ENCODE results near the gene ASB1. TPM values are rescaled to one million over a fixed set of nuclear protein-coding genes. Genes with fewer than 3 reads are reported as not detected.

Gene ASB1
- total RNA-seq, 2 experiments from 2014 or later, result 26.2 to 28.9 TPM

DNA sequence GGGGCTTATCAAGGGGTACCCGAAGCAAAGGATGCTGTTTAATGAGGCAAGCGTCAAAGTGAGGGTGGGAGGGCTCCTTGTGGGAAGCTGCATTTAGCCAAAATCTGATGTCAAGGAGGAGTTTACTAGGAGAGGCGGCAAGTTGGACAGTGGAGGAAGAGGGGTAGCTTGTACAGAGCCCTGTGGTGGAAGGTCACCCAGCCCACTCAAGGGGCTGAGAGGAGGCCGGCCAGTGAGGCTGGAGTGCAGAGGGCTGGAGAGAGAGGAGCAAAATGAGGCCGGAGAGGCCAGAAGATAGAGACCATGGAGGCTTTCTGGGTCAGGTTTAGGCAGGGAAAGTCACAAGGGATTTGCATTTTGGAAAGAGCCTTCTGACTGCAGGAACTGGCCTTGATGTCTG is 49.5 kb downstream of the ASB1 start:
- H3K4me1 Mint-ChIP-seq, result peaks cover 9% of the 10 kb centered on the region
- ChIA-PET POLR2A (no interaction called here), CTCF (interaction anchor here (1.7 kb wide), 1 partner anchor 10 kb away, joined by 5 read pairs; no protein-coding TSS in a partner anchor)
- no peak overlapping the region for H3K27ac Mint-ChIP-seq
- H3K36me3 Mint-ChIP-seq (ENCODE audit: low read depth), result peaks cover 12% of the 10 kb centered on the region
- H3K27me3 Mint-ChIP-seq, result peaks cover 8% of the 10 kb centered on the region
- H3K4me3 Mint-ChIP-seq, result no peak overlapping the region
- H3K9me3 Mint-ChIP-seq, result peaks cover 46% of the 10 kb centered on the region
- peak; percentile 2 for DNase-seq

- ChIA-PET CTCF (interaction anchor here (0.5 kb wide), 1 partner anchor 184 kb away, joined by 3 read pairs; no protein-coding TSS in a partner anchor), POLR2A (no interaction called here)
- peaks cover 2% of the 10 kb centered on the region for H3K4me1 Mint-ChIP-seq
- no peak overlapping the region for H3K27ac Mint-ChIP-seq
- H3K27me3 Mint-ChIP-seq, result no peaks in the 10 kb centered on the region
- DNase-seq, result peak; percentile 2
- peaks cover 34% of the 10 kb centered on the region for H3K9me3 Mint-ChIP-seq
- no peak overlapping the region for H3K4me3 Mint-ChIP-seq
- peaks cover 9% of the 10 kb centered on the region for H3K36me3 Mint-ChIP-seq (ENCODE audit: low read depth)
Observed at GRCh38 chr2:238478216-238478615, 51.5 kb downstream of the ASB1 start.

DNA sequence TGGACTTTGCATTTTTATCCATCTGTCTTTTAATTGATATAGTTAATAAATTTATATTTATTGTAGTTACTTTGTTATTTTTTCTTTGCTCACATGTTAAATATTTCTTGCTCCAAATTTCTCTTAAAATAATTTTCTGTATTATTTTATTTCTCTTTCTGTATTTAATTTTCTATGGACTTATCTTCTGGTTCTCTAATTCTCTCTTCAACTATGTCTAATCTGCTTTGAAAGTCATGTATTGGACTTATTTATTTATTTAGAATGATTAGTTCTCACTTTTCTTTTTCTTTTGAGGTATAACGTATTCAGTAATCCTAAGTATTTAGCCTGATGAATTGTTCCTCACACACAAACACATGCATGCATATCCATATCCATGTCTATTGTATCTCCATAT is 53.1 kb downstream of the ASB1 start:
- no peaks in the 10 kb centered on the region for H3K27me3 Mint-ChIP-seq
- H3K36me3 Mint-ChIP-seq (ENCODE audit: low read depth), result peaks cover 2% of the 10 kb centered on the region
- no peak overlapping the region for H3K27ac Mint-ChIP-seq
- H3K4me3 Mint-ChIP-seq, result no peak overlapping the region
- POLR2A ChIA-PET, result no interaction called here
- no peaks in the 10 kb centered on the region for H3K4me1 Mint-ChIP-seq
- DNase-seq, result no peak
- H3K9me3 Mint-ChIP-seq, result peaks cover 19% of the 10 kb centered on the region
- CTCF ChIA-PET, result no interaction called here

DNA sequence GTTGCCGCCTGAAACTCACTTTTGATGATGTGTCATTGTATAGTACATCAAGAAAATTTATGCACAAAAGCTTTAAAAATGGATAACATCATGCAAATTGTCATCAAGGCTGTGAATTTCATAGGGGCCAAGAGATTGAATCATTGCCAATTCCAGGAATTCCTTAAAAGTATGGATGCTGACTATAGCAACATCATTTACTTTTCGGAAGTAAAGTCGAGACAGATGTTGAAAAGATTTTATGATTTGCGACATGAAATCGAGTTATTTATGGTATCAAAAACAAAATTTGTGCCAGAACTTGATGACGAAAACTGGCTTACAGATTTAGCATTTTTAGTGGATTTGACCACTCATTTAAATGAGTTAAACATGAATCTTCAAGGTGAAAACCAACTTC is 56.3 kb downstream of the ASB1 start:
- H3K4me1 Mint-ChIP-seq, result no peaks in the 10 kb centered on the region
- H3K36me3 Mint-ChIP-seq (ENCODE audit: low read depth), result peaks cover 2% of the 10 kb centered on the region
- H3K9me3 Mint-ChIP-seq, result peaks cover 14% of the 10 kb centered on the region
- POLR2A ChIA-PET, result no interaction called here
- CTCF ChIA-PET, result no interaction called here
- peak; percentile 2 for DNase-seq
- H3K27ac Mint-ChIP-seq, result no peak overlapping the region
- H3K27me3 Mint-ChIP-seq, result no peaks in the 10 kb centered on the region
- H3K4me3 Mint-ChIP-seq, result no peak overlapping the region

- peak; percentile 2 for DNase-seq
- ChIA-PET POLR2A (no interaction called here), CTCF (no interaction called here)
- H3K4me3 Mint-ChIP-seq, result no peak overlapping the region
- H3K27me3 Mint-ChIP-seq, result no peaks in the 10 kb centered on the region
- peaks cover 9% of the 10 kb centered on the region for H3K9me3 Mint-ChIP-seq
- H3K36me3 Mint-ChIP-seq (ENCODE audit: low read depth), result no peaks in the 10 kb centered on the region
- H3K27ac Mint-ChIP-seq, result no peak overlapping the region
- no peaks in the 10 kb centered on the region for H3K4me1 Mint-ChIP-seq
Observed at GRCh38 chr2:238483656-238484055, 56.9 kb downstream of the ASB1 start.

DNA sequence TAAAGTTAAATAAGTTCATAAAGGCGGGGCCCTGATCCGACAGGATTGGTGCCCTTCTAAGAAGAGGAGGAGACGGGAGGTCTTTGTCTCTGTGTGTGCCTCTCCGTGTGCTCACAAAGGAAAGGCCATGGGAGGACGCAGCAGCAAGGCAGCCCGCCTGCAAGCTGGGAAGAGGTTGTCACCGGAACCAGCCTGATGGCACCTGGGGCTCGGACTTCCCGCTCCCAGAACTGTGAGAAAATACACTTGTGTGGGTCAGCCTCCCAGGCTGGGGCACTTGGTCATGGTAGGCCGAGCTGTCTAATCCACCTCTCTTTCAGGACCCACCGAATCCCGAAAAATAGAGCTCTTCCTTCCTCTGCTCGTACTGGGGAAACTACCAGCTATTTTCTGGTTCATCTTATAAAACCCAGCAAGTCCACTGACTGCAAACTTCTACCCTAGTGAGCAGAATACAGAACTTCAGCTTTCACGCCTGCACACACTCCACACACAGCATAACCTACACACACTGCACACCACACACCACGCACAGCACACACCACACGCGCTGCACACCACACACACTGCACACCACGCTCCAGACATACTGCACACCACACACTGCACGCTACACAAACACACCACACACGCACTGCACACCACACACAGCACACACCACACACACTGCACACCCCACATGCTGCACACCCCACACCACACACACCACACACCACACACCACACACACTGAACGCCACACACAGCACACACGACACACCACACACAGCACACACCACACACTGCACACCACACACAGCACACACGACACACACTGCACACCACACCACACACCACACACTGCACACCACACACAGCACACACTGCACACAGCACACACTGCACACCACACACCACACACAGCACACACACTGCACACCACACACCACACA is 58.1 kb downstream of the ASB1 start:
- Mint-ChIP-seq H3K36me3 (ENCODE audit: low read depth) (no peaks in the 10 kb centered on the region), H3K9me3 (peaks cover 9% of the 10 kb centered on the region), H3K4me1 (no peaks in the 10 kb centered on the region), H3K27me3 (no peaks in the 10 kb centered on the region), H3K27ac (no peak overlapping the region), H3K4me3 (no peak overlapping the region)
- DNase-seq, result peak; percentile 5
- ChIA-PET POLR2A (no interaction called here), CTCF (no interaction called here)

DNA sequence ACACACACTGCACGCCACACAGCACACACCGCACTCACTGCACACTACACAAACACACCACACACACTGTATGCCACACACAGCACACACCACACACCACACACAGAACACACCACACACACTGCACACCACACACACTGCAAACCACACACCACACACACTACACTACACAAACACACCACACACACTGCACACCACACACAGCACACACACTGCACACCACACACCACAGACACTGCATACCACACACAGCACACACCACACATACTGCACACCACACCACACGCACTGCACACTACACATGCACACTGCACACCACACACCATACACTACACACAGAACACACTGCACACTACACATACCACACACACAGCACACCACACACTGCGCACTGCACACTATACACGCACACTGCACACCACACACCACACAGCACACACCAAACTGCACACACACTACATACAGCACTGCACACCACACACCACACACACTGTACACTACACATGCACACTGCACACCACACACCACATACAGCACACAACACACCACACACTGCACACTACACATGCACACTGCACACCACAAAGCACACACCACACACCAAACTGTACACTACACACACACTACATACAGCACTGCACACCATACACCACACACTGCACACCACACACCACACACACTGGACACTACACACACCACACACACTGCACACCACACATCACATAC is 59.6 kb downstream of the ASB1 start:
- DNase-seq, result peak; percentile 2
- Mint-ChIP-seq H3K9me3 (no peaks in the 10 kb centered on the region), H3K36me3 (ENCODE audit: low read depth) (no peaks in the 10 kb centered on the region), H3K27me3 (no peaks in the 10 kb centered on the region), H3K4me3 (no peak overlapping the region), H3K27ac (no peak overlapping the region), H3K4me1 (no peaks in the 10 kb centered on the region)
- ChIA-PET POLR2A (no interaction called here), CTCF (no interaction called here)

- CTCF ChIA-PET, result no interaction called here
- H3K27ac Mint-ChIP-seq, result no peak overlapping the region
- H3K4me3 Mint-ChIP-seq, result no peak overlapping the region
- no peaks in the 10 kb centered on the region for H3K4me1 Mint-ChIP-seq
- no peaks in the 10 kb centered on the region for H3K27me3 Mint-ChIP-seq
- POLR2A ChIA-PET, result no interaction called here
- no peaks in the 10 kb centered on the region for H3K9me3 Mint-ChIP-seq
- DNase-seq, result peak; percentile 2
- H3K36me3 Mint-ChIP-seq (ENCODE audit: low read depth), result no peaks in the 10 kb centered on the region
Observed at GRCh38 chr2:238487134-238487533, 60.4 kb downstream of the ASB1 start.

DNA sequence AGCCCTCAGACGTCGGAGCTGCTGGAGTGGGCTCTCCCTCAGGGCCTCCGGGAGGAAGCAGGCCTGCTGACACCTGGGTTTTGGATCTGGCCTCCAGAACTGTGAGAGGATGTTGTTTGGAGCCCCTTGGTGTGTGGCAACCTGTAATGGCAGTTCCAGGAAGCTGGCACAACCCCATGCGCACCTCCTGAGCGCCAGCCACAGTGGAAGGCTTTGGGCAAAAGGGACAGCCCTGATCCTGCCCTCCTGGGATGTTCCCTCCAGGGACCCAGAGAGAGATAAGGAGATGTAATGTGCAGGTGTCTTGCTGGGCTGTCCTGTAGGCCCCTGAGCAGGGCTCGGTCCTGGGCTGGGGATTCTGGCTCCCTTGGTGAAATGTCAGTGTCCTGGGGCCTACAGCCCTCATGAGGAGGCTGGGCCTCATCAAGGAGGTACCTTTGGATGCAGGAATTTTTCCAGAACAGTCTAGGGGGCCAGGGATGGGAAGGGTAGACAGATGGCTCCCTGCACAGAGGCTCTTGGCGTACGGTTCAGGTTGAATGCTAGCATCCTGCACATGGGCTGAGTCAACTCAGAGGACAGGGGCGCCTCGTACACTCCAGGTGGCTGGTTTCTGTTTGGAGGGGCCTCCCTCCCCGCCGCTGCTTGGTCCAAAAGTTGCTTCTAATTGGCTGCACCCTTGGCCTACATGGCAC is 61.1 kb downstream of the ASB1 start:
- POLR2A ChIA-PET, result no interaction called here
- no peaks in the 10 kb centered on the region for H3K36me3 Mint-ChIP-seq (ENCODE audit: low read depth)

DNA sequence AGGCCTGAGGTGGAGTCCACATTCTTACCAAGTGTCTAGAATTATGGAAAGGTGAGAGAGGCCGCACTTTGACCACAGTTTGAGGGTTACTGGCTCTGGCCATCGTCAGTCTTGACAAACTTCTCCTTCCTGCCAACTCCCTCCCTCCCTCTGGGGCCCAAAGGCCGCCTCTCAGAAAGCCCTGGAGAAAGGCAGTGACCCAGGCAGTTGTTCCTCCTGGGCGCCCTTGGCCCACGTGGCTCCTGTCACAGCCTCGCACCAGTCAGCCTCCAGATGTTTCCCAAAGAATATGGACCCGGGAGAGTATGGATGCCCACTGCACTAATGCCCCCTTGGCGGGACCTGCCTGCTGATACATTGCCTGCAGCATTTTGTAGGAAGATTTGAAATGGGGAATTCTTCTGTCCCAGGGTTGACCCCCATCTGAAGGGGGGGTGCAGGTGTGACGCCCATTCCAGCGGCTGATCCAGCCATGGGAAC is 61.7 kb downstream of the ASB1 start:
- no peaks in the 10 kb centered on the region for H3K36me3 Mint-ChIP-seq (ENCODE audit: low read depth)
- H3K27me3 Mint-ChIP-seq, result no peaks in the 10 kb centered on the region
- no peak overlapping the region for H3K27ac Mint-ChIP-seq
- no peak overlapping the region for H3K4me3 Mint-ChIP-seq
- no peaks in the 10 kb centered on the region for H3K9me3 Mint-ChIP-seq
- CTCF ChIA-PET, result no interaction called here
- peak; percentile 2 for DNase-seq
- POLR2A ChIA-PET, result no interaction called here
- H3K4me1 Mint-ChIP-seq, result peaks cover 9% of the 10 kb centered on the region

More for the DNA sequence above, 61.1 kb downstream of the ASB1 start:
- H3K9me3 Mint-ChIP-seq, result no peaks in the 10 kb centered on the region
- no peak overlapping the region for H3K4me3 Mint-ChIP-seq
- peaks cover 3% of the 10 kb centered on the region for H3K4me1 Mint-ChIP-seq
- peak; percentile 3 for DNase-seq
- H3K27ac Mint-ChIP-seq, result peak overlapping the region; percentile 7
- no peaks in the 10 kb centered on the region for H3K27me3 Mint-ChIP-seq
- CTCF ChIA-PET, result no interaction called here

- Mint-ChIP-seq H3K4me3 (no peak overlapping the region), H3K4me1 (peaks cover 19% of the 10 kb centered on the region), H3K9me3 (no peaks in the 10 kb centered on the region), H3K27ac (no peak overlapping the region), H3K36me3 (ENCODE audit: low read depth) (no peaks in the 10 kb centered on the region), H3K27me3 (no peaks in the 10 kb centered on the region)
- peak; percentile 2 for DNase-seq
- ChIA-PET POLR2A (no interaction called here), CTCF (no interaction called here)
Observed at GRCh38 chr2:238489431-238489830, 62.7 kb downstream of the ASB1 start.

DNA sequence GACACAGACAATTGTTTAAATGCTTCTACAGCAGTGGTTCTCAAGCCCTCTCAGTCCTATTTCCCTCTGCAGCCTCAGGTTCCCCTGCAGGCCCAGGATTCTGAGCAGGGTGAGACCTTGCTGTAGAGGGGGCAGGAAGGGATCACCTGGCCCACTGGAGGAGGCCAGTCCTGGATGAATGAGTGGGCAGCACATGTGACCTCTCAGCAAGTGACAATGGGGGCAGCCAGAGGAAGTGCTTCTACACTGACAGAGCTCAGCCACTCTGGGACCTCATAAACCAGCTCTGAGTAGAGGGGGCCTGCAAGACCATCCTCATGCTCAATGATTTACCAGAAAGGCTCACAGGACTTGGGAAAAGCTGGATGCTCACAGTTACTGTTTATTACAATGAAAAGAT is 63.2 kb downstream of the ASB1 start:
- Mint-ChIP-seq H3K36me3 (ENCODE audit: low read depth) (no peaks in the 10 kb centered on the region), H3K4me1 (peaks cover 24% of the 10 kb centered on the region), H3K27me3 (no peaks in the 10 kb centered on the region), H3K4me3 (no peak overlapping the region), H3K27ac (no peak overlapping the region), H3K9me3 (no peaks in the 10 kb centered on the region)
- DNase-seq, result peak; percentile 4
- CTCF ChIA-PET, result no interaction called here
- POLR2A ChIA-PET, result no interaction called here

GRCh38 chr2:238492840-238493239 is 66.1 kb downstream of the ASB1 start:
- CTCF ChIA-PET, result interaction anchor here (0.7 to 0.8 kb wide), 2 partner anchors 8 to 22 kb away, joined by 3 read pairs; no protein-coding TSS in a partner anchor
- no peak overlapping the region for H3K4me3 Mint-ChIP-seq
- H3K27me3 Mint-ChIP-seq, result no peaks in the 10 kb centered on the region
- no peak for DNase-seq
- no peaks in the 10 kb centered on the region for H3K36me3 Mint-ChIP-seq (ENCODE audit: low read depth)
- POLR2A ChIA-PET, result no interaction called here
- H3K9me3 Mint-ChIP-seq, result no peaks in the 10 kb centered on the region
- peaks cover 26% of the 10 kb centered on the region for H3K4me1 Mint-ChIP-seq
- no peak overlapping the region for H3K27ac Mint-ChIP-seq

Measured in activated CD4-positive, alpha-beta T cell treated with anti-CD3 and anti-CD28 coated beads, Interleukin-2, amount 10 ng/mL, durations not matched to agents 7 days and 5 days (primary cell).